ENCODE measurements around the gene ZNF786. TPM values are rescaled to one million over a fixed set of nuclear protein-coding genes. Genes with fewer than 3 reads are reported as not detected.
A peak's percentile ranks its signal among the peaks of the same experiment; 100 is the strongest.

The ZNF786 gene
- total and polyA plus RNA-seq, 9 of the 15 experiments (the other 6 are each of a cell fraction or from before 2014, with no cell fraction given), result 0.31 to 5.4 (median 3.0) TPM

GRCh38 chr7:149125863-149126661 is 35.5 kb upstream of the ZNF786 start, which contains the start of gene ZNF425 (continued):
- TF ChIP-seq SP2 (IDR thresholded peaks at IDR 0.05; ENCODE audit: extremely low read depth, low read depth, low read length, poor library complexity, severe bottlenecking) (peak; percentile 73), SRSF3 (IDR thresholded peaks at IDR 0.05; ENCODE audit: insufficient read depth, low read length) (no peak; the same call in 1 of the 2 replicates), ZNF253 (CRISPR knock-in tag; conservative IDR thresholded peaks at IDR 0.05) (peak; percentile 30; the same call in 1 of the 2 replicates), ZNF197 (CRISPR knock-in tag; IDR thresholded peaks at IDR 0.05; ENCODE audit: low read depth) (no peak), KDM2B (CRISPR knock-in tag; IDR thresholded peaks at IDR 0.05) (peak; percentile 97), ZNF217 (CRISPR knock-in tag; IDR thresholded peaks at IDR 0.05) (no peak), CREM (IDR thresholded peaks at IDR 0.05; ENCODE audit: low read depth) (peak; percentile 77), GATAD2A (IDR thresholded peaks at IDR 0.05) (peak; percentile 90)
- TF ChIP-seq, protein P1, sequence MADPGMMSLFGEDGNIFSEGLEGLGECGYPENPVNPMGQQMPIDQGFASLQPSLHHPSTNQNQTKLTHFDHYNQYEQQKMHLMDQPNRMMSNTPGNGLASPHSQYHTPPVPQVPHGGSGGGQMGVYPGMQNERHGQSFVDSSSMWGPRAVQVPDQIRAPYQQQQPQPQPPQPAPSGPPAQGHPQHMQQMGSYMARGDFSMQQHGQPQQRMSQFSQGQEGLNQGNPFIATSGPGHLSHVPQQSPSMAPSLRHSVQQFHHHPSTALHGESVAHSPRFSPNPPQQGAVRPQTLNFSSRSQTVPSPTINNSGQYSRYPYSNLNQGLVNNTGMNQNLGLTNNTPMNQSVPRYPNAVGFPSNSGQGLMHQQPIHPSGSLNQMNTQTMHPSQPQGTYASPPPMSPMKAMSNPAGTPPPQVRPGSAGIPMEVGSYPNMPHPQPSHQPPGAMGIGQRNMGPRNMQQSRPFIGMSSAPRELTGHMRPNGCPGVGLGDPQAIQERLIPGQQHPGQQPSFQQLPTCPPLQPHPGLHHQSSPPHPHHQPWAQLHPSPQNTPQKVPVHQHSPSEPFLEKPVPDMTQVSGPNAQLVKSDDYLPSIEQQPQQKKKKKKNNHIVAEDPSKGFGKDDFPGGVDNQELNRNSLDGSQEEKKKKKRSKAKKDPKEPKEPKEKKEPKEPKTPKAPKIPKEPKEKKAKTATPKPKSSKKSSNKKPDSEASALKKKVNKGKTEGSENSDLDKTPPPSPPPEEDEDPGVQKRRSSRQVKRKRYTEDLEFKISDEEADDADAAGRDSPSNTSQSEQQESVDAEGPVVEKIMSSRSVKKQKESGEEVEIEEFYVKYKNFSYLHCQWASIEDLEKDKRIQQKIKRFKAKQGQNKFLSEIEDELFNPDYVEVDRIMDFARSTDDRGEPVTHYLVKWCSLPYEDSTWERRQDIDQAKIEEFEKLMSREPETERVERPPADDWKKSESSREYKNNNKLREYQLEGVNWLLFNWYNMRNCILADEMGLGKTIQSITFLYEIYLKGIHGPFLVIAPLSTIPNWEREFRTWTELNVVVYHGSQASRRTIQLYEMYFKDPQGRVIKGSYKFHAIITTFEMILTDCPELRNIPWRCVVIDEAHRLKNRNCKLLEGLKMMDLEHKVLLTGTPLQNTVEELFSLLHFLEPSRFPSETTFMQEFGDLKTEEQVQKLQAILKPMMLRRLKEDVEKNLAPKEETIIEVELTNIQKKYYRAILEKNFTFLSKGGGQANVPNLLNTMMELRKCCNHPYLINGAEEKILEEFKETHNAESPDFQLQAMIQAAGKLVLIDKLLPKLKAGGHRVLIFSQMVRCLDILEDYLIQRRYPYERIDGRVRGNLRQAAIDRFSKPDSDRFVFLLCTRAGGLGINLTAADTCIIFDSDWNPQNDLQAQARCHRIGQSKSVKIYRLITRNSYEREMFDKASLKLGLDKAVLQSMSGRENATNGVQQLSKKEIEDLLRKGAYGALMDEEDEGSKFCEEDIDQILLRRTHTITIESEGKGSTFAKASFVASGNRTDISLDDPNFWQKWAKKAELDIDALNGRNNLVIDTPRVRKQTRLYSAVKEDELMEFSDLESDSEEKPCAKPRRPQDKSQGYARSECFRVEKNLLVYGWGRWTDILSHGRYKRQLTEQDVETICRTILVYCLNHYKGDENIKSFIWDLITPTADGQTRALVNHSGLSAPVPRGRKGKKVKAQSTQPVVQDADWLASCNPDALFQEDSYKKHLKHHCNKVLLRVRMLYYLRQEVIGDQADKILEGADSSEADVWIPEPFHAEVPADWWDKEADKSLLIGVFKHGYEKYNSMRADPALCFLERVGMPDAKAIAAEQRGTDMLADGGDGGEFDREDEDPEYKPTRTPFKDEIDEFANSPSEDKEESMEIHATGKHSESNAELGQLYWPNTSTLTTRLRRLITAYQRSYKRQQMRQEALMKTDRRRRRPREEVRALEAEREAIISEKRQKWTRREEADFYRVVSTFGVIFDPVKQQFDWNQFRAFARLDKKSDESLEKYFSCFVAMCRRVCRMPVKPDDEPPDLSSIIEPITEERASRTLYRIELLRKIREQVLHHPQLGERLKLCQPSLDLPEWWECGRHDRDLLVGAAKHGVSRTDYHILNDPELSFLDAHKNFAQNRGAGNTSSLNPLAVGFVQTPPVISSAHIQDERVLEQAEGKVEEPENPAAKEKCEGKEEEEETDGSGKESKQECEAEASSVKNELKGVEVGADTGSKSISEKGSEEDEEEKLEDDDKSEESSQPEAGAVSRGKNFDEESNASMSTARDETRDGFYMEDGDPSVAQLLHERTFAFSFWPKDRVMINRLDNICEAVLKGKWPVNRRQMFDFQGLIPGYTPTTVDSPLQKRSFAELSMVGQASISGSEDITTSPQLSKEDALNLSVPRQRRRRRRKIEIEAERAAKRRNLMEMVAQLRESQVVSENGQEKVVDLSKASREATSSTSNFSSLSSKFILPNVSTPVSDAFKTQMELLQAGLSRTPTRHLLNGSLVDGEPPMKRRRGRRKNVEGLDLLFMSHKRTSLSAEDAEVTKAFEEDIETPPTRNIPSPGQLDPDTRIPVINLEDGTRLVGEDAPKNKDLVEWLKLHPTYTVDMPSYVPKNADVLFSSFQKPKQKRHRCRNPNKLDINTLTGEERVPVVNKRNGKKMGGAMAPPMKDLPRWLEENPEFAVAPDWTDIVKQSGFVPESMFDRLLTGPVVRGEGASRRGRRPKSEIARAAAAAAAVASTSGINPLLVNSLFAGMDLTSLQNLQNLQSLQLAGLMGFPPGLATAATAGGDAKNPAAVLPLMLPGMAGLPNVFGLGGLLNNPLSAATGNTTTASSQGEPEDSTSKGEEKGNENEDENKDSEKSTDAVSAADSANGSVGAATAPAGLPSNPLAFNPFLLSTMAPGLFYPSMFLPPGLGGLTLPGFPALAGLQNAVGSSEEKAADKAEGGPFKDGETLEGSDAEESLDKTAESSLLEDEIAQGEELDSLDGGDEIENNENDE (IDR thresholded peaks at IDR 0.05; ENCODE audit: low read depth, low read length), result no peak
- TF ChIP-seq, protein P2, sequence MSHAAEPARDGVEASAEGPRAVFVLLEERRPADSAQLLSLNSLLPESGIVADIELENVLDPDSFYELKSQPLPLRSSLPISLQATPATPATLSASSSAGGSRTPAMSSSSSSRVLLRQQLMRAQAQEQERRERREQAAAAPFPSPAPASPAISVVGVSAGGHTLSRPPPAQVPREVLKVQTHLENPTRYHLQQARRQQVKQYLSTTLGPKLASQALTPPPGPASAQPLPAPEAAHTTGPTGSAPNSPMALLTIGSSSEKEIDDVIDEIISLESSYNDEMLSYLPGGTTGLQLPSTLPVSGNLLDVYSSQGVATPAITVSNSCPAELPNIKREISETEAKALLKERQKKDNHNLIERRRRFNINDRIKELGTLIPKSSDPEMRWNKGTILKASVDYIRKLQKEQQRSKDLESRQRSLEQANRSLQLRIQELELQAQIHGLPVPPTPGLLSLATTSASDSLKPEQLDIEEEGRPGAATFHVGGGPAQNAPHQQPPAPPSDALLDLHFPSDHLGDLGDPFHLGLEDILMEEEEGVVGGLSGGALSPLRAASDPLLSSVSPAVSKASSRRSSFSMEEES (CRISPR knock-in tag; IDR thresholded peaks at IDR 0.05), result no peak; the same call in 1 of the 2 replicates
